DND-41 (cell line): ENCODE results near the gene RNF5.
A peak's percentile ranks its signal among the peaks of the same experiment; 100 is the strongest.

Experiments used
- ATAC-seq: fragments of 200-7000 bp; cut with Tn5 transposase; 3 replicates; pipeline ENCODE4 v1.9.1; 2021; ENCODE audit warnings: low read depth; ENCODE audit not compliant: insufficient read depth
- DNase-seq: peaks from one replicate; pipeline ENCODE4 v3.0.0-alpha.2; 2020
- H2AFZ ChIP-seq: 2 replicates; pipeline ENCODE4 v1.6.0; 2012; ENCODE audit warnings: low read depth, low read length
- H3K27ac ChIP-seq: 2 replicates; pipeline ENCODE4 v1.5.1; 2012; ENCODE audit warnings: low read length, inconsistent platforms
- H3K27me3 ChIP-seq: fragments of 200-600 bp; sonication (generic); 2 replicates; pipeline ENCODE4 v1.6.0; 2012; ENCODE audit warnings: low read length, mild to moderate bottlenecking, inconsistent platforms; ENCODE audit not compliant: insufficient read depth, poor library complexity
- H3K36me3 ChIP-seq: 2 replicates; pipeline ENCODE4 v1.5.1; 2012; ENCODE audit warnings: low read length, inconsistent platforms; ENCODE audit not compliant: insufficient read depth
- H3K4me1 ChIP-seq: 2 replicates; pipeline ENCODE4 v1.5.1; 2012; ENCODE audit warnings: mild to moderate bottlenecking, low read length; ENCODE audit not compliant: insufficient read depth
- H3K4me2 ChIP-seq: 2 replicates; pipeline ENCODE4 v1.6.0; 2012; ENCODE audit warnings: mild to moderate bottlenecking, moderate library complexity, low read length, inconsistent platforms; ENCODE audit not compliant: insufficient read depth
- H3K4me3 ChIP-seq, 2 experiments: fragments of 200-600 bp in 1 of 2; shearing (Covaris generic) in 1 of 2; 2 replicates each; pipeline ENCODE4 v1.5.1; 2012 to 2016; ENCODE audit warnings: inconsistent platforms in 2 of 2, low read length in 2 of 2, mild to moderate bottlenecking in 2 of 2, low read depth in 1 of 2, moderate library complexity in 1 of 2
- H3K79me2 ChIP-seq: 2 replicates; pipeline ENCODE4 v1.6.0; 2012; ENCODE audit warnings: low read length, inconsistent platforms; ENCODE audit not compliant: insufficient read depth
- H3K9ac ChIP-seq: 2 replicates; pipeline ENCODE4 v1.6.0; 2012; ENCODE audit warnings: low read depth, mild to moderate bottlenecking, inconsistent platforms, low read length, moderate library complexity
- H3K9me3 ChIP-seq: 2 replicates; pipeline ENCODE4 v1.5.1; 2012; ENCODE audit warnings: low read length, moderate library complexity, mild to moderate bottlenecking, inconsistent platforms; ENCODE audit not compliant: insufficient read depth, severe bottlenecking
- H4K20me1 ChIP-seq: 2 replicates; pipeline ENCODE4 v1.6.0; 2012; ENCODE audit warnings: low read length; ENCODE audit not compliant: insufficient read depth
- CTCF ChIP-seq: IDR thresholded peaks from 2 replicates; pipeline ENCODE4 v1.5.1; 2012; ENCODE audit warnings: borderline replicate concordance, low read length, moderate library complexity, mild to moderate bottlenecking; ENCODE audit not compliant: poor library complexity, severe bottlenecking; ENCODE audit errors: extremely low read depth
- EZH2 ChIP-seq: IDR thresholded peaks from 3 replicates; pipeline ENCODE4 v1.6.1; 2012; ENCODE audit warnings: borderline replicate concordance, low read depth, mild to moderate bottlenecking, moderate library complexity, low read length, inconsistent platforms; ENCODE audit not compliant: severe bottlenecking

Gene RNF5

GRCh38 chr6:32195902-32196681 is 17.9 kb downstream of the RNF5 start:
- TF ChIP-seq EZH2 (no peak), CTCF (no peak)
- Histone ChIP-seq H3K27ac (peak overlapping the region; percentile 87), H3K79me2 (peaks cover 34% of the 10 kb centered on the region), H3K9me3 (no peaks in the 10 kb centered on the region), H3K4me1 (peaks cover 52% of the 10 kb centered on the region), H4K20me1 (no peaks in the 10 kb centered on the region), H3K36me3 (no peaks in the 10 kb centered on the region; the same call in 1 of the 2 replicates), H3K9ac (peak overlapping the region; percentile 81), H3K4me2 (peak overlapping the region; percentile 80), H3K27me3 (no peaks in the 10 kb centered on the region), H2AFZ (peak overlapping the region; percentile 83), H3K4me3 (peak overlapping the region; percentile 43 to 77; a peak in 3 of 4 replicates)
- DNase-seq (peak; percentile 65), ATAC-seq (peak; percentile 75)

DNA sequence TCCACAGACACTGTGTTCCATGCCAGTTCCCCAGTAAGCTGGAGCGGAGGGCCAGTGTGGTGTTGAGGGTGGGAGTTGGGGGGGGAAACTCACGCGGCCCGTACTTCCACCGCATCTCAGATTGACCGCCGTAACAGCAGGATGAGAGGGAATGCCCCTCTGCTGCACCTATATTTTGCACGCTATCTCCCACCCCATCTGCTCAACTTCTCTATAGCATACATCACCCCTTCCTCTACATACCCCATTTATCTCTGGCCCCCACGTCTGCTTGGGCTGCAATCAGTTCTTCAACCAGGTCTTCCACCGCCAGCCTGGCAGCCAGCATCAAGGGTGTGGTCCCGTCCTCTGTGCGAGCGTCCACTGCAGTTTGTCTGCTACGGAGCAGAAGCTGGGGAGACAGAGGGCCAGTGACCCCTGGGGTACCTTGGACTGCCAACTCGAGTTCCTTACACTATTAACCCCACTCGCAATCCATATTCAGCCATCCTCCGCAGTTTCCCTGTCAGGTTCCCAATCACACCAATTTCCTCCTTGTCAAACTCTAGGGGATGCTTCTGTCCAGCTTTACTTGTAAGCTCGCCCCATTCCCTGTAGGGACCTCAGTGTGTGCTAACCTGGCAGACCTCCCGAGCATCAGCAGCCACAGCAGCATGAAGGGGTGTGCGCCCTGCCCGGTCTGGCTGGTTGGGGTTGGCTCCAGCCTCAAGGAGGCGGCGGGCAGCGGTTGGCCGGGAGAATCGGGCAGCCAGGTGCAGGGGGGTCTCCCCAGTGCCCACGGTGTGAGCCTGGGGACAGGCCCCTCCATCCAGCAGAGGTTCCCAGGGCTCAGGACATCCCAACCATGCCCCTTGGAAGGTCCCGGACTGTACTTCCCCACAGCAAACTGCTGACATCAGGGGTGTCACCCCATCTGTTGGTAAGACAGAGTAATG is 18.7 kb downstream of the RNF5 start:
- Histone ChIP-seq H4K20me1 (no peaks in the 10 kb centered on the region), H3K4me2 (peak overlapping the region; percentile 80), H3K36me3 (no peaks in the 10 kb centered on the region; the same call in 1 of the 2 replicates), H2AFZ (peak overlapping the region; percentile 83), H3K4me3 (peak overlapping the region in 1 of 2 experiments; percentile 77; a peak in 3 of 4 replicates), H3K79me2 (peaks cover 25% of the 10 kb centered on the region), H3K4me1 (peaks cover 44% of the 10 kb centered on the region), H3K9me3 (no peaks in the 10 kb centered on the region), H3K9ac (peak overlapping the region; percentile 81), H3K27ac (peak overlapping the region; percentile 87), H3K27me3 (no peaks in the 10 kb centered on the region)
- DNase-seq = no peak
- no peak for TF ChIP-seq EZH2
- peak; percentile 16 for TF ChIP-seq CTCF
- no peak for ATAC-seq

DNA sequence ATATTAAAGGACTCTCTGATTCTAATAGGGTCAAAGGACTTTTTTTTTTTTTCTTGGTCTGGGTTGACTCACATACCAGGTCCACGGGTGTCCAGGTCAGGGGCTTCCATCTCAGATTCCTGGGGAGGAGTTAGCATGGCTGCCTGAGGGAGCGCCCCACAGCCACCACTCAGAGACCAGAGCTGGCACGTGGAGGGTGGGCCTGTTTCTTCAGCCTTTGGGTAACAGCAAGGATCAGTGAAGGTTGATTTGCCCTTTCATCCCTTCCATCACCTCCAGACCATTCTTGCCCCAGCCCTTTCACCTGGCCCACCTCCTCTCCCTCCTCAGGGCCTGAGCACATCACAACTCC is 20.1 kb downstream of the RNF5 start:
- H3K27me3 ChIP-seq = no peaks in the 10 kb centered on the region
- no peaks in the 10 kb centered on the region for H3K36me3 ChIP-seq
- ATAC-seq (no peak), DNase-seq (no peak)
- H3K9ac ChIP-seq = no peak overlapping the region
- H3K9me3 ChIP-seq = no peaks in the 10 kb centered on the region
- peaks cover 16% of the 10 kb centered on the region for H3K79me2 ChIP-seq
- H2AFZ ChIP-seq = no peak overlapping the region
- H3K27ac ChIP-seq = no peak overlapping the region
- peaks cover 31% of the 10 kb centered on the region for H3K4me1 ChIP-seq
- TF ChIP-seq EZH2 = no peak
- no peaks in the 10 kb centered on the region for H4K20me1 ChIP-seq
- H3K4me3 ChIP-seq = no peak overlapping the region
- no peak overlapping the region for H3K4me2 ChIP-seq
